ENCODE results near the gene SREBF1.

DNA sequence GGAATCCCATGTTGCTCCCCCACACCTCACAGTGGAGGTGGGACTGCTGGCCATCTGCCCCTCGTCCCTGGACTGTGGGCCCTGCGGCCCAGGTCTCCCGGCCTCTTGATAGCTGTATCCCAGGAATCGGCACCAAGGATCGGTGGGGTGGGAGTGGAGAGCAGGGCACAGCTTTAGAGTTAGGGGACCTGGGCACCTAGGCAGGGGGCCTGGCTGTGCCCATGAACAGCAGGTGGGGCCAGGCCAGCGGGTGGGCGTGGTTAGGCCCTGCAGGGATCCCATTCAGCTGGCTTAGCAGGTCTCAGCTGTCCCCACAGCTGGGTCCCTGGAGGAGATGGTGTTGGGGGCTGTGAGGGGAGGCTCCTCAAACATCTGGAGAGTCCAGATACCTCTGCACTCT, 49.2 kb downstream of the SREBF1 start:
- TF ChIP-seq CTCF (conservative IDR thresholded peaks at IDR 0.05; ENCODE audit: low read depth, low read length) = no peak
- TF ChIP-seq RFX5 (IDR thresholded peaks at IDR 0.05; ENCODE audit: low read depth, low read length) = no peak
- TF ChIP-seq, protein P1, sequence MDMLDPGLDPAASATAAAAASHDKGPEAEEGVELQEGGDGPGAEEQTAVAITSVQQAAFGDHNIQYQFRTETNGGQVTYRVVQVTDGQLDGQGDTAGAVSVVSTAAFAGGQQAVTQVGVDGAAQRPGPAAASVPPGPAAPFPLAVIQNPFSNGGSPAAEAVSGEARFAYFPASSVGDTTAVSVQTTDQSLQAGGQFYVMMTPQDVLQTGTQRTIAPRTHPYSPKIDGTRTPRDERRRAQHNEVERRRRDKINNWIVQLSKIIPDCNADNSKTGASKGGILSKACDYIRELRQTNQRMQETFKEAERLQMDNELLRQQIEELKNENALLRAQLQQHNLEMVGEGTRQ (IDR thresholded peaks at IDR 0.05; ENCODE audit: low read depth, low read length) = no peak
- no peak for TF ChIP-seq POLR2A (IDR thresholded peaks at IDR 0.05; ENCODE audit: low read depth, low read length)
- TF ChIP-seq SMC3 (IDR thresholded peaks at IDR 0.05; ENCODE audit: low read depth, low read length) = no peak
- TF ChIP-seq MXI1 (IDR thresholded peaks at IDR 0.05; ENCODE audit: borderline replicate concordance, low read depth, low read length) = no peak
- TF ChIP-seq MAZ (IDR thresholded peaks at IDR 0.05; ENCODE audit: borderline replicate concordance, low read depth, low read length) = no peak
- no peak for TF ChIP-seq BHLHE40 (IDR thresholded peaks at IDR 0.05; ENCODE audit: low read depth, low read length)
- TF ChIP-seq FOS (IDR thresholded peaks at IDR 0.05; ENCODE audit: low read depth, low read length) = no peak
- TF ChIP-seq, protein P2, sequence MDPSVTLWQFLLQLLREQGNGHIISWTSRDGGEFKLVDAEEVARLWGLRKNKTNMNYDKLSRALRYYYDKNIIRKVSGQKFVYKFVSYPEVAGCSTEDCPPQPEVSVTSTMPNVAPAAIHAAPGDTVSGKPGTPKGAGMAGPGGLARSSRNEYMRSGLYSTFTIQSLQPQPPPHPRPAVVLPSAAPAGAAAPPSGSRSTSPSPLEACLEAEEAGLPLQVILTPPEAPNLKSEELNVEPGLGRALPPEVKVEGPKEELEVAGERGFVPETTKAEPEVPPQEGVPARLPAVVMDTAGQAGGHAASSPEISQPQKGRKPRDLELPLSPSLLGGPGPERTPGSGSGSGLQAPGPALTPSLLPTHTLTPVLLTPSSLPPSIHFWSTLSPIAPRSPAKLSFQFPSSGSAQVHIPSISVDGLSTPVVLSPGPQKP (IDR thresholded peaks at IDR 0.05; ENCODE audit: borderline replicate concordance, low read depth, low read length) = no peak
- TF ChIP-seq MAFK (IDR thresholded peaks at IDR 0.05; ENCODE audit: low read depth, low read length) = no peak

Measured in IMR-90 (cell line).